ENCODE results near the gene MTARC2.

MTARC2 gene

DNA sequence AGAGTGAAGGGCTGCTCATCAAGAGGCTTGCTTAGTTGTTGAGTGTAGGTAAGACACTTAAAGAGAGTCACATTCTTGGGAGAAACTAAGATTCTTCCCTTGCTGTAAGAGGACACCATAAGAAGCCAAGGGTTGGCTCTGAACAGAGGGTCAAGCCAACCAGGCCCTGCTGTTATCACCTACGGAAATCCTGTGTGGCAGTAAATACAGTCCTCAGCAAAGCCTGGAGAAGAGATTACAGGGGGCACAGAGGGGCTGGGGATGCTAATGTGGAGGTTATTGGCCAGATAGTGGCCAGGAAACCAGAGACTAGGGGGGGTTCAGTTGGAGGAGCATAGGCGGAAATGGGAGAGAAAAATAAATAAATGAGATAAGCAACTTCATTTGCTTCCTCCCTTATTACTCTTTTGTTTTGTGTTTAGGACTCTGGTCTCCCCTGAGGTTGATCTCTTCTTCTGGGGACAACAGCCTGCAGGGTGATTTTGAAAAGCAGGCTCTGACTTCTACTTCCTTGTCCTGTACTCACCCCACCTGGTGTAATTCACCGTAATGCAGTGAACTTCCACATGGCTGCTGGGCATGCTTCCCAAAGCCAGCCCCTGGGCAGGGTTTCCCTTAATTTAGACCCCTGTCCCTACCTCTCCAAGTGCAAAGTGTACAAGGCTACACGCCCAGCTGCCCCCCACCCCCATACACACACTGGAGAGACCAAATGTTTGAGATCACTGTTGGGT, 79.5 kb downstream of the MTARC2 start:
- DNase-seq (ENCODE audit: low read depth in 2 of 2) = no peak

DNA sequence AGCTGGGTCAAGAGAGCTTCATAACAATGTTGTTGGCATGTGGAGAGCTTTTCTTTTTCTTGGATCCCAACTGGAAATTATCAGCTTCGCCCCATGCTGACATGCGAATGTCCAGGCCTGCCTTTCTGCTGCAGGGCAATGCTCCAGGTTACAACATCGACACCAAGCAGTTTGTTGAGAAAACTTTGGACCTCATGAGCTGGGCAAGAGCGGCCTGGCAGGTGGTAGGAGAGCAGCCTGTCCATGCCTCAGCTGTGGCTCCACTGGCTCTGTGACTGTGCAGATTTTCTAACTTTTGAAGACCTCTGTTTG, 80.0 kb downstream of the MTARC2 start:
- no peak for DNase-seq (ENCODE audit: low read depth in 2 of 2)

DNA sequence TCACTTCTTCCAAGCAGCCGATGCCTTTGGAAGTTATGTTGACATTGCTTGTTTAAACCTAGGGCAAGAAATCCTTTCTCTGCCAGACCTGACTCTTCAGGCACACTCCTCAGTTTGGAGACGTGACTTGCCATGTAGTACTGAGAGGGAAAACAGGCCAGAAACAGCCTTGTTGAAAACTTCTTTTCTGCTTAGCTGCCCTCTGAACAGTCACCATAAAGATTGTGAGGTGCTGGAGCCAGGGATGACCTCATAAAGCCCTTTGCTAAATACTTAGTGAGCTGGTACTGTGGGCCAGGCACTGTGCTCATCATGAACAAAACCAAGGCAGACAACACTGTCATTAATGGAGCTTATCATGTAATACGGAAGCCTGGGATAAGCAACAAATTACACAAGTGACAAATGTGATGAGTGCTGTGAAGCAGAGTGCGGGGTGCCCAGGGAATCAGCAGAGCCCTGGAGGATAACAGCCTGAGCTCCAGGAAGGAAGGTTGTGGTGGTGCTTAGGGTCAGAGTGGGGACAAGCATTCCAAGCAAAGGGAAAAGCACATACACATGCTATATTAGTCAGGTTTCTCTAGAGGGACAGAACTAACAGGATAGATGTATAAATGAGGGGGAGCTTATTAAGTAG, 80.9 kb downstream of the MTARC2 start:
- DNase-seq (ENCODE audit: low read depth in 2 of 2) = no peak

DNA sequence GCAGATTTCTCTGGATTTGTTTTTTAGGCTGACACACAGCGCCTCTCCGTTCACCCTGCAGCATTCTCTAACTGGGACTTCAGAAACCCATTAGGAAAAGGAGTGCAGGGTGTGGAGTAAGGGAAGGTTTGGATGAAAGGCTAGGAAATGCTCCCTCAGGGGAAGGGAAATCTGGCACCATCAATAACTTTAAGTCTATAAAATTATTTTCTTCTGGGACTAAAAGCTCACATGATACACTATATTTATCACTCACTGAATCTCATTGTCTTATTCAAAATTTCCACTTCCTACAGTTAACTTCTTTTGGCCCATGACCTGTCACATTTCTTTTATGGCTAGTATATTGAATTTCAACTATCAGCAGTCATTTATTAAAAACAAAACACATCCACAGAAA, 85.3 kb downstream of the MTARC2 start:
- DNase-seq (ENCODE audit: low read depth in 2 of 2) = no peak

Measured in stimulated activated CD4-positive, alpha-beta T cell treated with anti-CD3 and anti-CD28 coated beads, Interleukin-12 subunit alpha, Interleukin-12 subunit beta, amount 100 ng/mL, for 24 hours (primary cell).